CD4-positive, alpha-beta T cell treated with Interleukin-6 at 100 ng/mL for 8 hours (primary cell): ENCODE data around the gene HMGB3.
A peak's percentile ranks its signal among the peaks of the same experiment; 100 is the strongest.
"Not testable (repeated sequence)": the region's sequence is repeated elsewhere in the genome, so short reads cannot be mapped to it uniquely, and the experiment has no call there.

ENCODE experiments used
- DNase-seq: peaks from one replicate; pipeline ENCODE4 v3.0.0-alpha.2; 2020; ENCODE audit warnings: mixed read lengths, low spot score

The HMGB3 gene

DNA sequence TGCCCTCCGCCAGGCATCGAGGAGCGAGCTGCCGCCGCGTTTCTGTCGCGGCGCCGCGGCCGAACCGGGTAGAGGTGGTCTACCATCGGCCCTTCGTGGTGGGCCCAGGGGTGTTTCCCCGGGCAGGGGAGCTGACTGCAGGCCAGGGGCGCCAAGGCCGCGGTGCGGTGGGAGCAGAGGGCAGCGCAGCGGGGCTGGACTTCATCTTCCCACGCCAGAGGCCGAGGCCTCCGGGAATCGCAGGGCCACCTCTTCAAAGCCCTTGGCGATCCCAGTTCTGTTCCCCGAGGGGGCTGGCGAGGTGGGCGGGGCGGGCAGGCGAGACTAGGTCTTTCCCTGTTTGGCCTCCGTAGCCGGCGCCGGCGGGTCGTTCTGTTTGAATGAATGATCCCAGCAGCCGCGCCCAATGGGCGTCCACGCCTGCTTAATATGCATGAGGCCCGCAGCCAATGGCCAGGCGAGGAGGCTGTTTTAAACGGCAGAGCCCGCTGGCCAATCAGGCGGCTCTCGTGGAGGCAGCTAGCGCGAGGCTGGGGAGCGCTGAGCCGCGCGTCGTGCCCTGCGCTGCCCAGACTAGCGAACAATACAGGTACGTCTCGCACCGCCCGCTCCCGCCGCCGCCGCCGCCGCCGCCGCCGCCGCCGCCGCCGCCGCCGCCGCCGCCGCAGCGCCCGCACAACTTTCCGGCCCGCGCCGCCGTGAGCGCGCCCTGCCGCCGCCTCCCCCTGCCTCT is at the start of gene HMGB3:
Gene HMGB3, plus strand, starts transcription at position 548 of the 733 bp plus-strand sequence. CDS start 2,265 bp downstream, outside the sequence.
- DNase-seq, result peak; percentile 62

DNA sequence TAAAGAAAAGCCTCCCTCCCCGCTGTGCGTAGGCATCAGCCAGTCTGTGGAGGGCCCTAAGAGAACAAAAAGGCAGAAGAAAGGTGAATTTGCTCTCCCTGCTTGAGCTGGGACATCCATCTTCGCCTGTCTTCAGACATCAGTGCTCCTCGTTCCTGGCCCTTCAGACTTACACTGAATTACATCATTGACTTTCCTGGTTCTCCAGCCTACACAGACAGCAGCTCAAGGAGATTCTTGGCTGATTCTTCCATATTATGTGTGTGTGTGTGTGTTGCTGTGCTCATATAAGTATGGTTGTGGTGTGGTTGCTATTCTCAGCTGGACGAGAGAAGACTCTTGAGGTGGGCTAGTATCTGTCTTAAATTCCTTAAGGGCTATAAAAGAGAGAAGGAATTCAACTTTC is 49.2 kb upstream of the HMGB3 start:
- DNase-seq, result no peak

DNA sequence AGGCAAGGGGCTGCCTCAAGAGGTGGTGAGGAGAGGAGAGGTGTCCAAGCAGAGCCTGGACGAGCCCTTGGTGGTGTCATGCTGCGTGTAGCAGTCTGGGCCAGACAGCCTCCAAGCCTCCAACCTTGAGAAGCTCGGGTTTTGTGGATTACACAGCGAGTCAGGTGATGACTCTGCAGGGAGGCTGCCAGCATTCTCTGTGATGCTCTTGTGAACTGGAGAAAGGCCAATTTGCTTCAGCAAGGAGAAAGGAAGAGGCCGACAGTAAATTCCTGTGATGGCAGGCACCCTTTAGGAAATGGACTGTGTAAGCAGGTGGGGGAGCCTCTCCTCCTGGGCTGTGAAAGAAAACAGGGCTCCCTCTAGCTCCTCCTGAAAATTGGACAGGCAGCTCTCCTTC is 48.7 kb upstream of the HMGB3 start:
- no peak for DNase-seq

DNA sequence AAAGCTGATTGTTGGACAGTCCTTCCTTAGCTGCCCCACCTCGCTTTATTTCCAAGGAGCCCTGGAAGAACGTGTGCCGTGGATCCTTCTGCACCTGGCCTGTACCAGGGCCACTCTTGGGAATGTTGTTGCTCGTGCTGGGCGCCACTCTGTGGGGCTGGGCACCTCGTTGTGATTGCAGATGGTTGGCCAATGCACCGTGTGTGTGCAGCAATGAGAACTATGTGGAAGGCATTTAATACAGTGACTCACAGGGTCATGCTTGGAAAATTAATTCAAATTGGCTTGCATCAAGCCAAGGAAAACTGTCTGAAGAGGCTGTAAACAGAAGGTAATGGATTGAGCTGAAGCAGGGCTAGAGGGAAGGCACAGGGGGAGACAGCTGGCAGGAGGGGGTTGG is 47.7 kb upstream of the HMGB3 start:
- DNase-seq, result no peak

DNA sequence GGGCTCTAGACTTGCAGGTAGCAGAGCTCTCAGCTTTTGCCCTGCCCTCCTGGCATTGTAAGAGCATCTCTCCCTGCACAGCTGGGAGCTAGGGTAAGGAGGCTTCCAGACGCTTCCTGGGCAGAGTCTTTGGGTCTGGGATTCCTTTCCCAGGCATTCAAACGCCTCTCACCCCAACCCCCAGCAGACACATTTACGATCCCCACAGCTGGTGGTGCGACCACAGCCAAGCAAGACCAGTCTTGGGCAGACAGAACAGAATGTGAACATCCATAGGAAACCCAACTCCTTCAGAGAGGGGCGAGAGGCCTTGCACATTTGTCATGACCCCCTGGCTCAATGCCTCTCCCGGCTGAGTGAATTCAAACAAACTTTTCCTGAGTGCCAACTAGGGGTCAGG is 46.6 kb upstream of the HMGB3 start:
- no peak for DNase-seq

DNA sequence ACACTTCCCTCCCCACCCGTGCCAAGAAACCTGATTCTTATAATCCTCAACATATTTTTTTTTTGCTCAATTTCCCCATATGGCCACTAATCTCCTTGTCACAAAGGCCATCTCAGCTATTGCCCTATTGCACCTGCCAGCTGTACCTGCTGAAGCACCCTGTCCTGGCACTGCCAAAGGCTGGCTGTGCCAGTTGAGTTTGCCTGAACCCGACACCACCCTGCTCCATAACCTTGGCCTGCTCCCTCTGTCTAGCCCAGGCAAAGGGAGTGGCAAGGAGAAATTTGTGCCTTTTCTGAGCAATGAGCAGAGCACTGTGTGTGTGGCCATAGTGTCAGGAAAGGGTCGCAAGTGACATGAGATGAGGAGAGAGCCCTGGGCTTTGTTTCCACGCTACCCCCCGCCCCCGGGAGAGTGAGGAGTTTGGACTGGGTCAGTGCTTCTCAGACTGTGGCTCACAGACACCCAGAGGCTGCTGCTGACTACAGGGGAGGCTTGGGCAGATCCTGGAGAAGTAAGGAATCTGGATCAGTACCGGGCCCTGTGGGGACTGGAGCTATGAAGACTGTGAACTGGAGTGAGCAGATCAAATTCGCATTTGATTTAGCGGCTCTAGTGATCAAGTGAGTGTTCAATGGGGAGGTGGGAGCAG is 42.2 kb upstream of the HMGB3 start:
- DNase-seq, result no peak

DNA sequence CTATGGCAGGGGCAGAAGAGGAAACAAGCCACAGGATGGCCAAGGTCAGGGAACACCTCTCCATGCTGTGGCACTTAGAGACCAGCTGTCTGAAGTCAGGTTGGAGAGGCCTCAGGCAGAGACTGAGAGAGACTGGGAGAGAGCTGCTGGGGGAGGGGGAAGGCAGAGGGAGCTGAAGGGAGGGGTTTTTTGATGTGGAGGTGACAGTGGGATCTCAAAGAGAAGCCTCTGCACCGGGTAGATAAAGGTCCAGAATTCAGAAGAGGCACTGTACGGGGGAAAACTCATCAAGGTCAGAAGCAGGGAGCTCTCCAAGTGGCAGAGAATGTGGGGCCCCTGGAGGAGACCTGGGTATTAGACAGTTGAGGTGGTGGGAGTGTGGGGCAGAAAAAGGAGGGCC is 41.6 kb upstream of the HMGB3 start:
- DNase-seq, result no peak

DNA sequence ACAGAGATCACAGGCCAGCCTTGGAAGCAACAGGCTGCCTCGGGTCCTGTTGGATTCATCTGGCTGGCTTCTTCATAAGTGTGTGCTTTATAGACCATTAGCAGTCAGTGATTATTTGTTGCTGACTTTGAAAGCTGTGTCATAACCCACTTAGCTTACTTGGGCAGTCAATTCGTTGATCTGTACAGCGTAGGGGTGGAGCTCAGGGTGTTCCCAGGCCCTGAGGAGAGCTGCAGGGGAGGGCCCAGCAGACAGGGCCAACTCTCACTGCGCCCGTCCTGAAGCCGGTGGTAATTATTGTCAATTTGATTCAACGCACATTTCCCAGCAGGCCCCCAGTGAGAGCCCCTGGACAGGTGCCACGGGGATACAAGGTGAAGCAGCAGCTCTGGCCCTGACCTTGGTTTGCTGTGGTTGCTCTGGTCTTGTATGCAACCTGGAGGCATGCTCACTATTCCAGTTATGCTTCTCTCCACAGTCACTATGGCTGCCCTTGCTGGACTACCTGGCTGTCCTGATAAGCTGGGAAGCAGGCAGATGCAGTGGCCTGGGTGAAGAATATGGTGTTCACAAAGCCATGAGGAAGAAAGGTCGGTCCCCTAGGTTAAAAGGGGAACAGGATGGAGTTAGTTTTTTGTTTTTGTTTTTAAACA is 40.1 kb upstream of the HMGB3 start:
- DNase-seq, result no peak

DNA sequence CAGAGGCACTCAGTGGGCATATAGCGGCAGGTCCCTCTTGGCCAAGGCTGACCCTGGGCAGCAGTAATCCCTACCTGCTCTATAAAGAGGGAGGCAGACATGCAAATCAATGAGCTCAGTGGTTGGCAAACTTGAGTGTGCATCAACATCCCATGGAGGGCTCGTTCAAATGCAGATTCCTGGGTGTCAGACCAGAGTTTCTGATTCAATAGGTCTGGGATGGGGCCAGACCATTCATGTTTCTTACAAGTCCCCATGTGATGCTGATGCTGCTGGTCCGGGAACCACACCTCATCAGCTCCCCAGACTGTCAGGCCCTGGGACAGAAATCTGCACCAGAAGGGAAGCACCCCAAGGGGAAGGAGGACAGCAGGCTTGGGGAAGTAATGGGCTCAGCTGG is 38.9 kb upstream of the HMGB3 start:
- no peak for DNase-seq

DNA sequence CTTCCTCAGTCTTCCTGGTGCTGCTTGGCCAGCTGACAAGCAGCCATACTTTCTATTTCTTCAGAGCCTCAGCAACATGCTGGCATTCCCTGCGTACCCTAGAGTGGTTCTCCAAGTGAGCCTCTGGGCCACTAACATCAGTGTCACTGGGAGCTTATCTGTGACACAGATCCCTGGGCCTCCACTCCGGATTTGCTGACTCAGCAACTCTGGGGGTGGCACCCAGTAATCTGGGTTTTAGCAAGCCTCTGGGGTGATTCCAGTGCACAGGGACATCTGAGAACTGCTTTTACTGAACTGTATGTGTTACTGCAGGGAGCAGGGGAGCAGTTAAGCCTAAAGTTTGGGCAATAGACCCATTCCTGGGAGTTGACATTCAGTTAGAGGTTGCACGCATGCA is 28.2 kb upstream of the HMGB3 start:
- no peak for DNase-seq

DNA sequence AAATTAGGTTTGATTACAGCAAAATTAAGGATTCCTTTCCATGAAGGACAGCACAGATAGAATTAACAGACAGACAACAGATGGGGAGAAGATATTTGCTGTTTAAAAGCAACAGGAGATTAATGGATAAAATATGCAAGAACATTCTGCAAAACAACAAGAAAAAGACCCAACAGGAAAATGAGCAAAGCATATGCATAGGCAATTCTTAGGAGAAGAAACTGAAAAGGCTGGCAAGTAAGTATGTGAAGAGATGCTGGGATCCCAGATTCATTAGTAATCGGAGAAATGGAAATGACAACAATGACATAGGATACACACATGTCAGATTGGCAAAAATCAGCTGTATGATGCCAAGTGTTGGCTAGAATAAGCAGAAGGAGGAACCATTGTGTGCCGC is 27.5 kb upstream of the HMGB3 start:
- no peak for DNase-seq

DNA sequence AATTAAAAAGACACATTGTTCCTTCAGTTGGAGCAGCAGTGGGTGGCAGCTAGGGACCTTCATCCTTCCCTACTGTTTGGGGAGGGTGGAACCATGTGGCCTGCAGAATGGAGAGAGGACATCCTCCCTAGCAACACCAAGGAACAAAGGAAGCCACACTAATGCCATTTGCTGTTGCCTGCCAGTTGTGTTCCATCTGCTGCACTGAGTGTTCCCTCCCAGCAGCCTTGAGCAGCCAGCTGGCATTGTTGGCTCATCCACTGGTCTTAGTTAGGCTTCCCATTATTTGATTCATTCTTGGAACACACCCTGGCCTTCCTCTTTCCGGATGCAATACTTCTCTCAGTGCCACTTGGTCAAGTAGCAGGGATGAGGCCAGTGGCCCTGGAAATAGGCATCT is 25.0 kb upstream of the HMGB3 start:
- DNase-seq, result no peak

DNA sequence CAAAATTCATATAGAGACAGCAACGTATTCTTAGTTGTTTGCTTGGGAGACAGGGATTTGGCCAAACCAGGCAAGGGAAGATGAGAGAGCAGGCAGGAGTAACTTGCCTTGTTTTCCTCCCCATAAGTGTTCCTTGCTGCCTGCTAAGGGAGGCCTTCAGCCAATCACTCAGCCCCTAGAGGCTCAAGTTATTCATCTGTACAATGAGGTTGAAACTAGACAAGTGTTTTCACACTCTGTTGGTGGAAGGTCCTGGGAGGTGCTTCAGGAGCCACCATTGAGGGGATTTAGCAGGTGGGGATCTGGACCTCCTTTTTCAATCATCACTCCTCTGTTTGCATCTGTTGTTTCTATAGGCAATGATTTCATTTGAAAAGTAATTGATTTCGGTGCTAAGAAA is 23.6 kb upstream of the HMGB3 start:
- no peak for DNase-seq

DNA sequence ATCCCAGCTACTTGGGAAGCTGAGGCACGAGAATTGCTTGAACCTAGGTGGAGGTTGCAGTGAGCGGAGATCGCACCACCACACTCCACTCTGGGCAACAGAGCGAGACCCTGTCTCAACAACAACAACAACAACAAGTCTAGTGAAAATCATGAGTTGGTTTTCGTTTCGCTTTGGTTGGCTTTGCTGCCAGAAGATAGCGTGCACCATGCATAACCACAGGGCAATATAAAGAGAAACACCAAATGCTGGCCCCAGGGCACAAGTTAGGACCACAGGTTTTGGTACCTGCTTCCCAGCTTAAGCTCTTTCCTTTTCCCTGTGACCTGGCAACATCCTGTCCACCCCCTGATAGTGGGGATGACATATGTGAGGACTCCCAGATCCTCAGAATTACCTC is 21.5 kb upstream of the HMGB3 start:
- no peak for DNase-seq

DNA sequence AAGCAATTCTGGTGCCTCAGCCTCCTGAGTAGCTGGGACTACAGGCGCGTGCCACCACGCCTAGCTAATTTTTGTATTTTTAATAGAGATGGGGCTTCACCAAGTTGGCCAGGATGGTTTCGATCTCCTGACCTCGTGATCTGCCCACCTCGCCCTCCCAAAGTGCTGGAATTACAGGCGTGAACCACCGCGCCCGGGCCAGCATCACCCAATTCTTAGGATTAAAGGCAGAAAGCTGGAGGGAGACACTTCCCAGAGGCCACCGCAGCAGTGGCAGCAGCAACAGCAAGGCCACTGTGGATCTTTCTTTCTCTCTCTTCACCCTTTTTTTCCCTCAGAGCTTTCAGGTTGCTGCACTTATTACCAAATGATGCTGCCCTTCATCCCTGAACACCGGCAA is 18.7 kb upstream of the HMGB3 start:
- DNase-seq, result not testable (repeated sequence)

DNA sequence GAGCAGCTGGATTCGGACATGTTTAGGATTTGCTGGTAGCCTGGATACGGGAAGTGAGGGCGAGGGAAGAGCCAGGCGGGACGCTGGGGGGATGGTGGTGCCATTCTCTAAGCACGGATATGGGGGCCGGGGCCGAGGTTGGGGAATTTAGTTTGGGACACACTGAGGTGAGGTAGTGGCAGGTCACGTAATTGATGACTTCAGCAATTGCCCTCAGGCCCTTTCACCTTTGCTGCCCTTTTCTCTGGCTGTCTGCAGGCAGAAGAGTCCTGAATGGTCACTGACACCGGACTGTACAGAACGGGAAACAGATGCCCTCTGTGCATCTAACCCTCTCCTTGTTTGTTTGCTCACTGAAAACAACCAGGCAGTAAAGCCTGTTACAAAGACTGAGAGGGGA is 16.9 kb upstream of the HMGB3 start:
- DNase-seq, result no peak

DNA sequence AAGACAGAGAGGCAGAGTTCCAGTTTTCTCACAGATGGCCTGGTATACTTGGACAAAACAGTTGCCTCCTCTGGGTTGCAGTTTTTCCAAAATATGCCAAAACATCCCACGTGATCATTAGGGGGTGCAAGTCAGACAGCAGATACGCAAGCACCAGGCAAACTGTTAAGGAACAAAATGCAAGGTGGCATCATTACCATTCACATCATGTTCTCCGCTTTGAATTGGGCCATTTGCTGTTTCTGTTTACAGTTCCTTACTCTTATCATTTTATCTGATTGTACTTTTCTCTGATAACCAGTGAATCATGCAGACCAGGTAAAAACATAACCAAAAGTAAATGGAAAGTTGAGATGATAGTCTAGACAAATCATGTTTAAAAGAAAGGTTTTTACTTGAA is 16.4 kb upstream of the HMGB3 start:
- no peak for DNase-seq

DNA sequence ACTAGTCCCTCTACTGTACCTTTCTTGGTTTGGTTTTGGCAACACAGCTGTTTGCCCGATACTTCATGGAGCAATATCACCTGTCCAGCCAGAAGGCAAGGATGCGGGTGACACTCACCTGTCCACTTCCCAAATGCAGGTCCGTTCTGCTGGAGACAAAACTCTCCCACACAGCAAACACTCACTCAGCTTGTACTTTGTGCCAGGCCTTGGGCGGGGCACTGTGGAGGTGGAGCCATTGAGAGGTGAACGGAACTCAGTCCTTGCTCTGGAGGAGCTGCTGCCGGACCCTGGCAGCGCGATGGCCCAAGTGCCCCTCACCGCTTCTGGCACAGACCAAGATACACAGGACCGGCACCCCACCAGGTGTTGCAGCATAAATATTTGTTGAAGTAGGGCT is 15.3 kb upstream of the HMGB3 start:
- DNase-seq, result no peak

DNA sequence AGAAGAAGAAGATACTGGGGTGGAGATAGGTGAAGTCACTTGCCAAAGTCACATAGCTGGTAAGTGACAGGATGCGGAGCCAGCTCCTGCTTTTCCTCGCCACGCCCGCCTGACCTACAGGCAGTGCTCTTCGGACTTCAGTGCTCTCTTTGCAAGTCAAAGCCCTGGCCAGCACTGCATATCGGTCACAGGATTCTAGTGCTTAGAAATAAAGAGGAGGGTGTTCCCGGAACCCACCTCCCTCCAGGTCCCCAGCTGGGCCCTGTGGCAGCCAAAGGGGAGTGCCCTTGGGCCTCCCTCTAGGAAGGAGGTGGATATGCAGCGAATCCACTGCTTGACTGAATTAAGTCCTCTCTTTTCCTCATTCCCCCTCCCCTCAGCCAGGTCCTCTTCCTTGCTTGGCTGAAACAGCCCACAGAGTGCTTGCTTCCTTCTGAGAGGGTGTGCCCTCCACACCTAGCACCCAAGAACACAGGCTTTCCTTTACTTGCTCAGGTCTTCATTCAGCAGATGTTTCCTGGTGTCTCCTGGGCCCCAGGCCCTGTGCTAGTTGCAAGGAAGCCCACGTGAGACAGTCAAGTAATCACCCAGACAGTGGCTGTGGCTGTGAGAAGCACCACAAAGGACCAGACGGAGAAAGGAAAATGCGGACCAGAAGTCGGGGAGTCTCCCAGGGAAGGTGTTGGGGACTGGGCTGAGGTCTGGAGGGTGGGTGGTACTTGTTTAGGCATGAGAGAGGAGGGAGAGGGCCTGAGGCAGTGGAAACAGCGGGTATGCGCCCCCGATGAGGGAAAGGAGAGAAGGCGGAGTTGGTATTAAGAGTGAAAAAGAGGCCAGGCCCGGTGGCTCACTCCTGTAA is 14.0 kb upstream of the HMGB3 start:
- no peak for DNase-seq

DNA sequence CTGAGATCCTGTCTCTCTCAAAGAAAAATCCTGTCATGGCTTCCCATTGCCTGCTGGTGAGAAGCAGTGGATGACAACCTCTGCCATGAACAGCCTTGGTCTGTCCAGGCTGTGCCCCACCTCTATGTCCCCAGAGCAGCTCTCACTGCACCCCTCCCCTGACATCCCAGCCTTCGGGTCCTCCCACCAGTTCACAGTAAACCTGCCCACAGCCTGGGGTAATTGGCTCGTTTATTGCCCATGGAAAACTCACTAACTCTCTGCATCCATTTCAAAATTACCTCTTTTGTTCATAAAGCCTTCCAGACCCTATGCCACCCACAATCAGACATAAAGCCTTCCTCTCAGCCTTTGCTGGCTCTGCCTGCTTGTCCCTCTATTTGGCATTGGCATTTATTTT is 10.7 kb upstream of the HMGB3 start:
- no peak for DNase-seq

DNA sequence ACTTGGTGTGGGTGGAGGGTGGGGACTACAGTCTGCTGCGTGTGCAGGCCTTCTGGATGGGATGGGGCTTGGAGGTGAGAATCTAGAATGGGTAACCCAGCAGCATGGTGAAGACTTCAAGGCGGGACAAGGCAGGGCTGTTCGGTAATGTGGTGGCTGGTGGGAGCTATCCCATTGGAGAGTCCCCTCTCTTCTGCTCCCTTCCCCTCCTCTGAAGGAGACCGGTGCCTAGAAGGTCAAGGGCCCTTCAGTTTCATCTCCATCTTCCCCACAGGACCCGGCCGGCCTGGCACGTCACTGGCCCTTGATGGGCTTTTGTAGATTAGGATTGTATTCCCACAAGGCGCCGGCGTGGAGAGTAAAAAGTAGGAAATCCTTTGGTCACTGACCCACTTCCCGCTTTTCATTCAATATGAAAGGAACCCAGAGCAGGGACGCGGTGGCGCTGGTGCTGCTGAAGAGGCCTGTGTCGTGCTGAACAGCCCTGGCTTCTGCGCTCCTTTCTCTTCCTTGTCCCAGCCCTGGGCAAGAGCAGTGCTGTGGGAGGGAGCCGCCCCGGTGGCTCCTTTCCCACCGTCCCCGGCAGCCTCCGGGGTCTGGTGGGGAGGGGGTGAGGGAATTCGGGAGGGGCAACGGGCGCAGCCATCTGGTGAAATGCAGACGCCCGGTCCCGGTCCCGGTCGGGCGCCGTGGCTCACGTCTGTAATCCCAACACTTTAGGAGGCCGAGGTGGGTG is 7.3 kb upstream of the HMGB3 start:
- DNase-seq, result no peak
